Ectodermal cell (in vitro differentiated cells): ENCODE results near the gene PLCB4.

Experiments used
- H3K27ac ChIP-seq: 2 replicates; pipeline ENCODE4 v1.7.0; 2013; ENCODE audit warnings: mild to moderate bottlenecking, low read depth, low read length; ENCODE audit not compliant: insufficient read depth, poor library complexity, severe bottlenecking
- H3K27me3 ChIP-seq: 2 replicates; pipeline ENCODE4 v1.7.0; 2013; ENCODE audit warnings: mild to moderate bottlenecking, low read length; ENCODE audit not compliant: insufficient read depth, control insufficient read depth, poor library complexity, severe bottlenecking
- H3K36me3 ChIP-seq: one replicate; pipeline ENCODE4 v1.7.0; 2013; ENCODE audit warnings: low read length; ENCODE audit not compliant: control insufficient read depth, insufficient read depth
- H3K4me1 ChIP-seq: one replicate; pipeline ENCODE4 v1.7.0; 2013; ENCODE audit warnings: low read length; ENCODE audit not compliant: control insufficient read depth, insufficient read depth
- H3K4me3 ChIP-seq: 2 replicates; pipeline ENCODE4 v1.7.0; 2013; ENCODE audit warnings: low read depth, low read length, control low read depth; ENCODE audit not compliant: insufficient read depth
- H3K9me3 ChIP-seq: 2 replicates; pipeline ENCODE4 v1.7.0; 2013; ENCODE audit warnings: mild to moderate bottlenecking, low read length, moderate library complexity; ENCODE audit not compliant: control insufficient read depth
- WGBS, 2 experiments: methylation state at CpG; one replicate each; pipeline ENCODE4 v1.1.7; 2013; ENCODE audit warnings: missing lambda C conversion rate in 2 of 2; 5-methylcytosine and 5-hydroxymethylcytosine counted together

Gene PLCB4

GRCh38 chr20:9353916-9354276, 285.0 kb downstream of the PLCB4 start:
- H3K4me1 ChIP-seq, result no peaks in the 10 kb centered on the region
- H3K27me3 ChIP-seq, result no peaks in the 10 kb centered on the region
- H3K36me3 ChIP-seq, result no peaks in the 10 kb centered on the region
- no peak overlapping the region for H3K27ac ChIP-seq
- no peak overlapping the region for H3K4me3 ChIP-seq
- no CpG with 5 or more reads among the region's 1 CpG for WGBS, 2 experiments
- no peaks in the 10 kb centered on the region for H3K9me3 ChIP-seq

GRCh38 chr20:9354579-9354978, 285.7 kb downstream of the PLCB4 start:
- WGBS, 2 experiments, result 91 to 96% methylated on average over 2 of the region's 2 CpGs
- peaks cover 4% of the 10 kb centered on the region for H3K4me1 ChIP-seq
- H3K4me3 ChIP-seq, result no peak overlapping the region
- H3K36me3 ChIP-seq, result no peaks in the 10 kb centered on the region
- H3K27me3 ChIP-seq, result no peaks in the 10 kb centered on the region
- no peaks in the 10 kb centered on the region for H3K9me3 ChIP-seq
- no peak overlapping the region for H3K27ac ChIP-seq

- WGBS, 2 experiments, result 93 to 94% methylated on average over 2 of the region's 2 CpGs
- no peaks in the 10 kb centered on the region for H3K36me3 ChIP-seq
- no peak overlapping the region for H3K27ac ChIP-seq
- no peaks in the 10 kb centered on the region for H3K27me3 ChIP-seq
- H3K4me1 ChIP-seq, result peaks cover 12% of the 10 kb centered on the region
- no peak overlapping the region for H3K4me3 ChIP-seq
- no peaks in the 10 kb centered on the region for H3K9me3 ChIP-seq
Measured at GRCh38 chr20:9358001-9358400, 289.1 kb downstream of the PLCB4 start.

GRCh38 chr20:9359561-9360308, 290.8 kb downstream of the PLCB4 start:
- no peaks in the 10 kb centered on the region for H3K9me3 ChIP-seq
- 76 to 85% methylated on average over 14 of the region's 14 CpGs for WGBS, 2 experiments
- peaks cover 12% of the 10 kb centered on the region for H3K4me1 ChIP-seq
- H3K27me3 ChIP-seq, result no peaks in the 10 kb centered on the region
- peak overlapping the region; percentile 58 for H3K27ac ChIP-seq
- H3K4me3 ChIP-seq, result no peak overlapping the region
- H3K36me3 ChIP-seq, result peaks cover 5% of the 10 kb centered on the region

- peak overlapping the region; percentile 17 for H3K27ac ChIP-seq
- H3K9me3 ChIP-seq, result no peaks in the 10 kb centered on the region
- H3K4me3 ChIP-seq, result no peak overlapping the region
- H3K36me3 ChIP-seq, result peaks cover 5% of the 10 kb centered on the region
- peaks cover 12% of the 10 kb centered on the region for H3K4me1 ChIP-seq
- no peaks in the 10 kb centered on the region for H3K27me3 ChIP-seq
- WGBS, 2 experiments, result 90 to 92% methylated on average over 1 of the region's 1 CpG
Measured at GRCh38 chr20:9360431-9360830, 291.5 kb downstream of the PLCB4 start.

GRCh38 chr20:9363673-9364072, 294.8 kb downstream of the PLCB4 start:
- peaks cover 12% of the 10 kb centered on the region for H3K4me1 ChIP-seq
- H3K4me3 ChIP-seq, result no peak overlapping the region
- no peaks in the 10 kb centered on the region for H3K27me3 ChIP-seq
- H3K27ac ChIP-seq, result no peak overlapping the region
- H3K36me3 ChIP-seq, result peaks cover 5% of the 10 kb centered on the region
- 83 to 94% methylated on average over 2 of the region's 2 CpGs for WGBS, 2 experiments
- no peaks in the 10 kb centered on the region for H3K9me3 ChIP-seq

GRCh38 chr20:9367328-9367727, 298.4 kb downstream of the PLCB4 start:
- Histone ChIP-seq H3K4me3 (no peak overlapping the region), H3K9me3 (no peaks in the 10 kb centered on the region), H3K27me3 (no peaks in the 10 kb centered on the region), H3K4me1 (no peaks in the 10 kb centered on the region), H3K36me3 (peaks cover 5% of the 10 kb centered on the region), H3K27ac (no peak overlapping the region)

- Histone ChIP-seq H3K27ac (no peak overlapping the region), H3K9me3 (no peaks in the 10 kb centered on the region), H3K27me3 (no peaks in the 10 kb centered on the region), H3K36me3 (peaks cover 5% of the 10 kb centered on the region), H3K4me3 (no peak overlapping the region), H3K4me1 (no peaks in the 10 kb centered on the region)
- WGBS, 2 experiments, result 85 to 97% methylated on average over 2 of the region's 2 CpGs
Measured at GRCh38 chr20:9367746-9368145, 298.9 kb downstream of the PLCB4 start.

- H3K4me1 ChIP-seq, result no peaks in the 10 kb centered on the region
Measured at GRCh38 chr20:9368893-9369292, 300.0 kb downstream of the PLCB4 start.

GRCh38 chr20:9369557-9369956, 300.7 kb downstream of the PLCB4 start:
- Histone ChIP-seq H3K27ac (no peak overlapping the region), H3K4me1 (peaks cover 5% of the 10 kb centered on the region), H3K36me3 (no peaks in the 10 kb centered on the region), H3K9me3 (no peaks in the 10 kb centered on the region), H3K27me3 (no peaks in the 10 kb centered on the region), H3K4me3 (no peak overlapping the region)
- 96 to 99% methylated on average over 4 of the region's 4 CpGs for WGBS, 2 experiments

More at GRCh38 chr20:9368893-9369292, 300.0 kb downstream of the PLCB4 start:
- WGBS, 2 experiments, result 90 to 93% methylated on average over 4 of the region's 4 CpGs
- no peak overlapping the region for H3K4me3 ChIP-seq
- no peaks in the 10 kb centered on the region for H3K9me3 ChIP-seq
- H3K27ac ChIP-seq, result no peak overlapping the region
- no peaks in the 10 kb centered on the region for H3K27me3 ChIP-seq
- H3K36me3 ChIP-seq, result no peaks in the 10 kb centered on the region
